Fibroblast of mammary gland (primary cell): Measurements from ENCODE around the gene NOTCH3.
A peak's percentile ranks its signal among the peaks of the same experiment; 100 is the strongest.

Experiments used
- DNase-seq: peaks from one replicate; pipeline ENCODE4 v3.0.0-alpha.2; 2010; ENCODE audit warnings: low read depth
- H3K4me3 ChIP-seq: 2 replicates; pipeline ENCODE4 v1.5.1; 2011; ENCODE audit warnings: low read depth, mild to moderate bottlenecking, low read length, moderate library complexity; ENCODE audit not compliant: control insufficient read depth
- TF ChIP-seq, protein P1 (sequence below): conservative IDR thresholded peaks from 2 replicates; pipeline ENCODE4 v1.5.1; 2011; ENCODE audit warnings: low read depth, low read length, inconsistent platforms; ENCODE audit not compliant: control insufficient read depth, insufficient read depth

Gene NOTCH3

DNA sequence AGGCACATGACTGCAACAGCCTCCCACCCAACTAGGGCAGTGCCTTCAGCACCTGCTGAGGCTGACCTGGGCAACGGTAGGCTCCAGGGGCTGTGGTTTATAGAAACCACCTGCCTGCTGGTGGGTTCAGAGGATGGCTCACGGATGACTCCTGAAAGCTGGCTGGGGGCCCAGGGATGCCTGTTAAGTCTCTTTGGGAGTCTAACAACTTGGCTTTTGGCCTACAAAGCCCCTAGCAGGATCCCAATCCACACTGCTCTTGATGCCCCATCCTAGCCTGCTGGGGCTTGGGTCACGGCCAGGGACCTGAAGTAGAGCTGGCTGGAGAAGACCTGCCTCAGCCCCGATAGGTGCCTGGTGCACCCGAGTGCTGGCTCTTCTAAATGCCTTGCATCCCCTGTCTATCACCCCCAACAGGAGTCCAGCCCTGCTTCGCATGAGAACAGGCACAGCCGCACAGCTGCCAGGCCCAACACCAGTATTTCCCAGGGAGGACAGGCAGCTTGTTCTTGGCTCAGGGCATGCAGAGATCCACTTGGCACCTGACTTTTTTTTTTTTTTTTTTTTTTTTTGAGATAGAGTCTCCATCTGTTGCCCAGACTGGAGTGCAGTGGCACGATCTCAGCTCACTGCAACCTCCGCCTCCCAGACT, 40.6 kb upstream of the NOTCH3 start:
- TF ChIP-seq, protein P1, sequence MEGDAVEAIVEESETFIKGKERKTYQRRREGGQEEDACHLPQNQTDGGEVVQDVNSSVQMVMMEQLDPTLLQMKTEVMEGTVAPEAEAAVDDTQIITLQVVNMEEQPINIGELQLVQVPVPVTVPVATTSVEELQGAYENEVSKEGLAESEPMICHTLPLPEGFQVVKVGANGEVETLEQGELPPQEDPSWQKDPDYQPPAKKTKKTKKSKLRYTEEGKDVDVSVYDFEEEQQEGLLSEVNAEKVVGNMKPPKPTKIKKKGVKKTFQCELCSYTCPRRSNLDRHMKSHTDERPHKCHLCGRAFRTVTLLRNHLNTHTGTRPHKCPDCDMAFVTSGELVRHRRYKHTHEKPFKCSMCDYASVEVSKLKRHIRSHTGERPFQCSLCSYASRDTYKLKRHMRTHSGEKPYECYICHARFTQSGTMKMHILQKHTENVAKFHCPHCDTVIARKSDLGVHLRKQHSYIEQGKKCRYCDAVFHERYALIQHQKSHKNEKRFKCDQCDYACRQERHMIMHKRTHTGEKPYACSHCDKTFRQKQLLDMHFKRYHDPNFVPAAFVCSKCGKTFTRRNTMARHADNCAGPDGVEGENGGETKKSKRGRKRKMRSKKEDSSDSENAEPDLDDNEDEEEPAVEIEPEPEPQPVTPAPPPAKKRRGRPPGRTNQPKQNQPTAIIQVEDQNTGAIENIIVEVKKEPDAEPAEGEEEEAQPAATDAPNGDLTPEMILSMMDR, result no peak
- peak; percentile 28 for DNase-seq
- no peak overlapping the region for H3K4me3 ChIP-seq

DNA sequence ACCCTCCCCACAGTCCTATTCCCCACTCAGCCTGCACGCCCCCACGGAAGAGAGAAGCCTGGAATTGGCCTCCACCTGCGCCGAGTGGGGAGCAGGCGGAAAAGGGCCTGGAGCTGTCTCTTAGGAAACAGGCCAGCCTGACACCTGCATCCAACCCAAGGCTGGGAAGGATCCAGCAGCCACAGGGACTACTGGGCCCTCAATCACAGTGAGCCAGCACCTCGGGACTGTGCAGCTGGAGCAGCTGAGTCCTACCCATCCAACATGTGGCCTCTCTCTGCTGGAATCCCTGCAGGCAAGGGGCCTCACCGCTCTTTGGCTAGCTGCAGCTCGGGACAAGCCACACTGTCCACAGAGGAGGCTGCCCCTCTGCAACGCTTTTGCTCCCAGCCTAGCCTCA, 39.7 kb upstream of the NOTCH3 start:
- TF ChIP-seq, protein P1, result no peak
- H3K4me3 ChIP-seq, result no peak overlapping the region
- DNase-seq, result no peak

DNA sequence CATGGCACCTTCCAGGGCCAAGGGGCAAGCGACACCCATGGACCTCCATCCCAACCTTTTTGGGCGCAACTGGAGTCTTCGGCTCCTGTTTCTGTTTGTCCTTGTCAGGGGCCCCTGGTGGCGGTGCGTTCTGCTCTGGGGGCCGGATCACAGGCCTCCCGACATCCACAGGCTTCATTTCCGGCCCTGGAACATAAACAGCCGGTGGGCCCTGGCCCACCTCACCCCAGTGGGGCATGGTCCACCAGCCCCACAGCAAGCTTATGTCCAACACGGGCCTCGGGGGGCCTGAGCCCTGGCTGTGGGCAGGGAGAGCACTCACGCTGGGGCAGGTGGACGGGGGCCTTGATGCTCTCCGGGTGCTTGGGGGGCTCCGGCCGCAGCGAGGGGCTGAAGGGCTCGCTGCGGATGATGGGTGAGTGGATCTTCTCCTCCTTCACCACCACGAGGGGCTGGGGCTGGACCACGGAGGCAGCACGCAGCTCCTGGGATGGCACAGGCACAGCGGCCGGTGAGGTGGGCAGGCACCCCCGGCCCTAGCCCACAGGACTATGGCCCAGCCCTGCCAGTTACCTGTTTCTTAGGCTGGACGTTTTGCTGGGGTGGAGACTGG, 38.6 kb upstream of the NOTCH3 start:
- H3K4me3 ChIP-seq, result no peak overlapping the region
- DNase-seq, result no peak
- TF ChIP-seq, protein P1, result no peak

DNA sequence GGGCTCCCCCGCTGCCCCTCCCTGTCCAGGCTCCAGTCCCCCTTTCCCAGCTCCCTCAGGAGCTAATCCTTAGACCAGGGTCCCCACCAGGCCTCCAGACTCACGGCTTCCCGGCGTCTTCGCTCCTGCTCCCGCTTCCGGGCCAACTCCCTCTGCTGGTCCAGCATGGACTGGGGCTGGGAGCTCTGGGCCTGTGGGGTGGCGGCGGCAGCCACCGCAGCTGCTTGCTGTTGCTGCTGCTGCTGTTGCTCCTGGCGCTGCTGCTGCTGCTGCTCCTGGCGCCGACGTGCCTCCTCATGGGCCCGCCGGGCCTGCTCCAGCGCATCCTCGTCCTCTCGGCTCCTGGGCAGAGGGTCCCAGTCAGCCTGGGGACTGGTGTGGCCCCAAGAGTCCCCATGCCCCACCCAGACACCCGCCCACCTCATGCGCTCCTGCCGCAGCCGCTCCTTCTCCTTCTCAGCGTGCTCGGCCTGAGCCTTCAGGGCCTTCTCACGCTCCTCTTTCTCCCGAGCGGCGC, 37.9 kb upstream of the NOTCH3 start:
- TF ChIP-seq, protein P1, result no peak
- no peak overlapping the region for H3K4me3 ChIP-seq
- DNase-seq, result no peak

DNA sequence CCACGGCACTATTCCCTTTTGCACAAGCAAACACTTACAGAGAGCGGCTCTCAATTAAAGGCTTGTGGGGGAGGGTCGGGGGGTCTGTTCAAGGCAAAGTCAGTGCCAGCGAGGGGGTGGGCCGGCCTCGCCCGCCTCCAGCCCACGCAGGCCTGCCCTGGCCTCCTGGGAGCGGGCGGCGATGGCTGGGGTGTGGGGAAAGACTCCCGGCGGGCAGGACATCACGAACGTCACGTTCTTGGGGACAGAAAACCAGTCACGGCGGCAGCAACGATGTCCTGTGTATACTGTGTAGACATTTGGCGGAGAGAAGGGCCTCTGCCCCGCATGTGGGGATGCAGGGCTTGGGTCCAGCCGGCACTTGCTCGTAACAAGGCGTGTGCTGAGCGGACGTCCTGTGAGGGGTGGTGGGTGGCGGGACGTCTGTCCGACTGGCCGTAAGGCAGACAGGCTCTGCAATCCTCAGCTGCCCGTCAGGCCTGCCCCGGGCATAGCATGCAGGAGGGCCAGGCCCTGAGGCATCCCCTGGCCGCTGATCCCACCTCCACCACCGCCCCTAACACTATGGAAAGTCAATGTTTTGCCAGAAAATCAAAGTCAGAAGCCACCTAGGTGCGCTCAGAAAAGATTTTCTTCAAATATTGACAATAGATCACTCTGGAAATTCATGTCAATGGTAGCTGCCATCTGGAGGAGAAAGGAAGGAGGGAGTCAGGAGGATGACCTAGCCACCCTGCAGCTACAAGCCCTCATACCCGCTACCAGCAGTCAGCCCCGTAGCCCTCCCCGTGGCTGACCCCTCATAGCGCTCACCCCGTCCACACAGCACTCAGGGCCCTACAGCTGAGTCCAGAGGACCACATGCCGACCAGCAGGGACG, 37.2 kb upstream of the NOTCH3 start:
- TF ChIP-seq, protein P1, result no peak
- no peak for DNase-seq
- H3K4me3 ChIP-seq, result no peak overlapping the region

DNA sequence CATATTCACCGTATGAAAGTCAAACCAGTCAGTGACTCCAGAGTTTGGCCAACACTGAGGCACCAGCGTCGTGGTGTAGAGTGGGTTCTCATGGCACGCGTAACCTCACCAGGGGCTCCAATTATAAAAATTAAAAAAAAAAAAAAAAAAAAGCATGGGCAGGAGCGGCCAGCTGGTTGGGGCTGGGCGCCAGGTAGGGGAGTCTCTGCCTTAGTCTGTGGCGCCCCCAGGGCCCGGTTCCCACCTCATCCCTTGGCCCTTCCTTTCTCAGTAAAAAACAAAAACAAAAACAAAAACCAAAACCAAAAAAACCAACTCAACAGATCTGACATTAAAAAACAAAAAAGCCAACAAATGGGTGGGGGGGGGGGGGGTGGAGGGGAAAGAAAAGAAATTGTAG, 36.1 kb upstream of the NOTCH3 start:
- TF ChIP-seq, protein P1, result no peak
- DNase-seq, result no peak
- no peak overlapping the region for H3K4me3 ChIP-seq
